Left lobe of liver (tissue), 2 donors: ENCODE measurements around the gene CCDC33. TPM values are rescaled to one million over a fixed set of nuclear protein-coding genes. Genes with fewer than 3 reads are reported as not detected.

Source experiments
- ATAC-seq: fragments of 200-7000 bp; cut with Tn5 transposase; one replicate; pipeline ENCODE4 v1.9.1; 2020; ENCODE audit warnings: mild to moderate bottlenecking, moderate library complexity
- DNase-seq: peaks from one replicate; pipeline ENCODE4 v3.0.0-alpha.2; 2020; ENCODE audit warnings: low spot score
- total RNA-seq: library from RNA; stranded (reverse); gene quantifications from one replicate; pipeline ENCODE4 v1.2.1, GENCODE V29; 2021
- donor health status: DM: no; HTN: no; CAD: no; lungs with moderate emphysema.
- donor health status: DM: no; HTN: yes; CAD: no.

CCDC33 gene
- total RNA-seq: not detected

GRCh38 chr15:74235962-74236361 lies at the start of gene CCDC33:
TSS of gene CCDC33 (plus strand) at chr15:74236326. CDS start at chr15:74236720, 394 bp downstream.
- ATAC-seq (no peak), DNase-seq (no peak)

GRCh38 chr15:74188216-74188615 lies 47.9 kb upstream of the CCDC33 start:
- DNase-seq: no peak
- no peak for ATAC-seq

GRCh38 chr15:74191798-74192197 lies 44.3 kb upstream of the CCDC33 start:
- DNase-seq (no peak), ATAC-seq (no peak)

- ATAC-seq: no peak
- DNase-seq: no peak
Observed at GRCh38 chr15:74192751-74193150, 43.4 kb upstream of the CCDC33 start.

GRCh38 chr15:74193299-74193718 lies 42.8 kb upstream of the CCDC33 start:
- ATAC-seq (no peak), DNase-seq (no peak)

- DNase-seq: no peak
- ATAC-seq: no peak
Observed at GRCh38 chr15:74193905-74194304, 42.2 kb upstream of the CCDC33 start.

GRCh38 chr15:74194572-74195559 lies 41.3 kb upstream of the CCDC33 start:
- ATAC-seq (no peak), DNase-seq (no peak)

- no peak for DNase-seq
- no peak for ATAC-seq
Observed at GRCh38 chr15:74196175-74196574, 40.0 kb upstream of the CCDC33 start.

GRCh38 chr15:74197176-74197965 lies 38.8 kb upstream of the CCDC33 start:
- no peak for ATAC-seq

GRCh38 chr15:74199297-74199652 lies 36.9 kb upstream of the CCDC33 start:
- DNase-seq: no peak
- no peak for ATAC-seq

More at GRCh38 chr15:74197176-74197965, 38.8 kb upstream of the CCDC33 start:
- DNase-seq: no peak

- ATAC-seq (peak; percentile 17), DNase-seq (no peak)
Observed at GRCh38 chr15:74200412-74200815, 35.7 kb upstream of the CCDC33 start.

- DNase-seq (no peak), ATAC-seq (no peak)
Observed at GRCh38 chr15:74200871-74201419, 35.2 kb upstream of the CCDC33 start.

GRCh38 chr15:74201710-74202420 lies 34.3 kb upstream of the CCDC33 start:
- DNase-seq (no peak), ATAC-seq (no peak)

GRCh38 chr15:74202452-74203401 lies 33.4 kb upstream of the CCDC33 start, which contains the start of gene STRA6:
TSS of gene STRA6 (minus strand) at chr15:74202787. CDS start at chr15:74202267, 520 bp downstream.
- DNase-seq (no peak), ATAC-seq (no peak)

GRCh38 chr15:74203914-74204431 lies 32.2 kb upstream of the CCDC33 start:
- ATAC-seq (no peak), DNase-seq (no peak)

- ATAC-seq: no peak
- DNase-seq: no peak
Observed at GRCh38 chr15:74205582-74205947, 30.6 kb upstream of the CCDC33 start.

- DNase-seq (no peak), ATAC-seq (no peak)
Observed at GRCh38 chr15:74206801-74207281, 29.3 kb upstream of the CCDC33 start.

GRCh38 chr15:74207652-74208440 lies 28.3 kb upstream of the CCDC33 start:
- DNase-seq (no peak), ATAC-seq (no peak)
